Ascending aorta (tissue), 2 donors: ENCODE results near the gene PRKAG2. TPM values are rescaled to one million over a fixed set of nuclear protein-coding genes. Genes with fewer than 3 reads are reported as not detected.

Source experiments
- DNase-seq, 2 donors: peaks; one replicate each; pipeline ENCODE4 v3.0.0-alpha.2; 2019; ENCODE audit warnings: low spot score in 2 of 2
- H3K27ac ChIP-seq, 2 donors: fragments of 200-600 bp; sonication (generic); one replicate each; pipeline ENCODE4 v1.5.1; 2016 to 2017; ENCODE audit warnings: mild to moderate bottlenecking in 1 of 2
- H3K27me3 ChIP-seq: fragments of 200-600 bp; sonication (generic); one replicate; pipeline ENCODE4 v1.5.1; 2017
- H3K36me3 ChIP-seq, 2 donors: fragments of 200-600 bp; sonication (generic); one replicate each; pipeline ENCODE4 v1.5.1; 2016
- H3K4me1 ChIP-seq, 2 donors: fragments of 200-600 bp; sonication (generic); one replicate each; pipeline ENCODE4 v1.5.1; 2016 to 2017; ENCODE audit warnings: mild to moderate bottlenecking in 1 of 2
- H3K4me3 ChIP-seq, 2 donors: fragments of 200-600 bp; sonication (generic); one replicate each; pipeline ENCODE4 v1.5.1; 2016 to 2017; ENCODE audit warnings: mild to moderate bottlenecking in 1 of 2
- H3K9me3 ChIP-seq, 2 donors: fragments of 200-600 bp; sonication (generic); one replicate each; pipeline ENCODE4 v1.5.1; 2016
- intact Hi-C: fragments of 100-400 bp; cut with DNase I; formaldehyde crosslinking; loops from one replicate; pipeline ENCODE4 v1.15.1; 2023
- total RNA-seq: library from RNA; depleted of rRNA; stranded (reverse); fragments of >200 nt; gene quantifications from one replicate; pipeline ENCODE4 v1.1.0, GENCODE V29; 2016
- TF ChIP-seq, protein P1 (sequence below), 3 experiments: fragments of 200-600 bp in 2 of 3; fragments of 450-650 bp in 1 of 3; sonication (generic) in 2 of 3; IDR thresholded peaks; one replicate each; pipeline ENCODE4 v1.5.1; 2016 to 2019; ENCODE audit warnings: antibody characterized with exemption in 3 of 3, mild to moderate bottlenecking in 1 of 3, moderate library complexity in 1 of 3

Gene PRKAG2
- total RNA-seq, 1 donor from 2014 or later = 26.7 TPM

DNA sequence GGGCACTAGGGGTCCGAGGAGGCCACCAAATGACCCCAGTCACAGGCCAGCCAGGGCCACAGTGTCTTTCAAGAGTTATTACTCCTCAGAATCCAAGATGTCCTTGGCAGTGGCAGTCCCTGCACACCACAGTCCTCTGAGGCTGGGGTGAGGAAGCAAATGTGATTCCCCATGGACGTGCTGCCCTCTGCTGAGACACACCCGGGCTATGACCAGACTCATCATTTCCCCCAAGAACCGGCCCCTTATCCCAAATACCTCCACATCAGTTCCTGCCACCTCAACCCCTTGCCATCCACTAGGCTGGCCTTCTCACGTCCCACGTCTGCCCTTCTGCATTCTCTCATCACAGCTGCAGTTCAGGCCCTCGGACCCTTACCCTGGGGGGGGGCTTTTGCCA lies 5.0 kb downstream of the PRKAG2 start:
- no peak overlapping the region for H3K4me3 ChIP-seq
- H3K27me3 ChIP-seq = no peaks in the 10 kb centered on the region
- intact Hi-C loops = loop anchor here (10.0 kb wide), 4 partner anchors 277 to 627 kb away; partner anchors contain the start of genes NUB1, RHEB and SMARCD3
- no peaks in the 10 kb centered on the region for H3K36me3 ChIP-seq
- no peaks in the 10 kb centered on the region for H3K9me3 ChIP-seq
- peaks cover 7 to 20% of the 10 kb centered on the region in 2 donors for H3K4me1 ChIP-seq
- TF ChIP-seq, protein P1, sequence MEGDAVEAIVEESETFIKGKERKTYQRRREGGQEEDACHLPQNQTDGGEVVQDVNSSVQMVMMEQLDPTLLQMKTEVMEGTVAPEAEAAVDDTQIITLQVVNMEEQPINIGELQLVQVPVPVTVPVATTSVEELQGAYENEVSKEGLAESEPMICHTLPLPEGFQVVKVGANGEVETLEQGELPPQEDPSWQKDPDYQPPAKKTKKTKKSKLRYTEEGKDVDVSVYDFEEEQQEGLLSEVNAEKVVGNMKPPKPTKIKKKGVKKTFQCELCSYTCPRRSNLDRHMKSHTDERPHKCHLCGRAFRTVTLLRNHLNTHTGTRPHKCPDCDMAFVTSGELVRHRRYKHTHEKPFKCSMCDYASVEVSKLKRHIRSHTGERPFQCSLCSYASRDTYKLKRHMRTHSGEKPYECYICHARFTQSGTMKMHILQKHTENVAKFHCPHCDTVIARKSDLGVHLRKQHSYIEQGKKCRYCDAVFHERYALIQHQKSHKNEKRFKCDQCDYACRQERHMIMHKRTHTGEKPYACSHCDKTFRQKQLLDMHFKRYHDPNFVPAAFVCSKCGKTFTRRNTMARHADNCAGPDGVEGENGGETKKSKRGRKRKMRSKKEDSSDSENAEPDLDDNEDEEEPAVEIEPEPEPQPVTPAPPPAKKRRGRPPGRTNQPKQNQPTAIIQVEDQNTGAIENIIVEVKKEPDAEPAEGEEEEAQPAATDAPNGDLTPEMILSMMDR (IDR thresholded peaks at IDR 0.05) = no peak
- H3K27ac ChIP-seq = no peak overlapping the region
- no peak for DNase-seq

DNA sequence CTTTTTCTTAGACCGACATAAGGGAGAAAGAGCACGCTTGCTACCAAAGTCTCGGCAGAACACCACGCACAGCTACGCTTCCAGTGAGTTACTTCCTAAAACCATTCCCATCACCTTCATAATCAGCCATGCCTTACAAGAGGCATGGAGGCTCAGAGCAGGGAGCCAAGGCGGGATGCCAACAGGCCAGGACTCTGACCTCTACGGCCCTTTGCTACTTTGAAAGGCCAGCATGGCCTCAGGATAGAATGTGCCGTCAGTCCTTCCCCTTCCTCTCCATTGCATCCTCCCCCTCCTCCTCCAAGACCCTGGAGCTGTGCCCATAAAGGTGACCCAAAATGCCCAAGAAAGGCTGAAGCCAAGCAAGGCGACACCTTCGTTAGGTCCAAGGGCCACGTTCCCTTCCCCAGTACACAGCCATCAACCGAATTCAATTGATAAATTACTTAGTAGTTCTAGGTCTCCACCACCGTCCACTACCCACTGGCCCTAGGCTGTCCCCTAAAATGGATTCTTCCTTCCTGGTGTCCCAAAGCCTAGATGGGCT lies 5.7 kb downstream of the PRKAG2 start:
- DNase-seq = no peak

DNA sequence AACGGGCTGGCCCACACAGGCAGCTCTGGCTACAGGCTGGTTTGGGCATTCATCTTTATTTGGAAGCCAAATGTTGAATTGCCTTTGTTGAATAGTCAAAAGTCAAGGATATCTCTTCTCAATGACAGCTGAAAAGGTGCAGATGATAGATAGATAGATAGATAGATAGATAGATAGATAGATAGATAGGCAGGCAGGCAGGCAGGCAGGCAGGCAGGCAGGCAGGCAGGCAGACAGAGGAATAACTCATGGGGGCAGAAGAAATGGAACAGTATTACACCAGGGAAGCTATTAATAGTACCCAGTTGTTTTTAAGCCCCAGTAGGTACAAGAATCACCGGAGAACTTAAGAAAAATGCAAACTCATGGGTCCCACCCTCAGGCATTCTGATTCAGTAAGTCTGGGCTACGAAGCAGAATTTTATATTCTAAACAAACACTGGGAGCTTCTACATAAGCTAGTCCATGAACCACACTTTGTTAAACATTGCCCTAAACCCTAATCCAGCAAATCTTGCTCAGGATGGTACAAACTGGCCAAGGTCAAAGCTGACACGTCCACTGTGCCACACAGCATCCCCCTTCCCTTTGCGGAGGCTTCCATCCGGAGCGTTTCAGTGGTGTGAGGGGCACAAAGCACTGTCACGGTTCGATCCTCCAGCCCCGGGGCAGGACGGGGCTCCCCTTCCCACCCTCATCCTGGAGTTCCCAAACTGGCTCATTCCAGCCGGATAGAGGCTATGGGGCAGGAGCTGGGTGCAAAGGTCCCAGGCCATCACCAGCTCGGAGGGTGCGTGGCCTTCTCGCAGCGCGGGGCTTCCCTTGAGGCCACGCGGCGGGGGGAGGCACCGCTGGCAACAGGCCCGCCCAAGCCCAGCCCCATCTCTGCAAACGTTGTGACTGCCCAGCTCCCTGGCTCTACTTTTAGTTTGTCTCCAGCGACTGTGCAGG lies 6.7 kb downstream of the PRKAG2 start:
- H3K4me3 ChIP-seq = no peak overlapping the region
- no peaks in the 10 kb centered on the region for H3K9me3 ChIP-seq
- H3K27ac ChIP-seq = no peak overlapping the region
- no peak for DNase-seq
- intact Hi-C loops = loop anchor here (10.0 kb wide), 4 partner anchors 275 to 625 kb away; partner anchors contain the start of genes NUB1, RHEB and SMARCD3
- H3K4me1 ChIP-seq = peaks cover 7 to 20% of the 10 kb centered on the region in 2 donors
- TF ChIP-seq, protein P1 (IDR thresholded peaks at IDR 0.05) = no peak
- no peaks in the 10 kb centered on the region for H3K36me3 ChIP-seq
- no peaks in the 10 kb centered on the region for H3K27me3 ChIP-seq

More for the DNA sequence above, 5.7 kb downstream of the PRKAG2 start:
- Histone ChIP-seq H3K4me1 (peaks cover 7 to 20% of the 10 kb centered on the region in 2 donors), H3K36me3 (no peaks in the 10 kb centered on the region), H3K27ac (no peak overlapping the region), H3K27me3 (no peaks in the 10 kb centered on the region), H3K4me3 (no peak overlapping the region), H3K9me3 (no peaks in the 10 kb centered on the region)
- intact Hi-C loops = loop anchor here (10.0 kb wide), 4 partner anchors 276 to 626 kb away; partner anchors contain the start of genes NUB1, RHEB and SMARCD3
- TF ChIP-seq, protein P1 (IDR thresholded peaks at IDR 0.05) = no peak

DNA sequence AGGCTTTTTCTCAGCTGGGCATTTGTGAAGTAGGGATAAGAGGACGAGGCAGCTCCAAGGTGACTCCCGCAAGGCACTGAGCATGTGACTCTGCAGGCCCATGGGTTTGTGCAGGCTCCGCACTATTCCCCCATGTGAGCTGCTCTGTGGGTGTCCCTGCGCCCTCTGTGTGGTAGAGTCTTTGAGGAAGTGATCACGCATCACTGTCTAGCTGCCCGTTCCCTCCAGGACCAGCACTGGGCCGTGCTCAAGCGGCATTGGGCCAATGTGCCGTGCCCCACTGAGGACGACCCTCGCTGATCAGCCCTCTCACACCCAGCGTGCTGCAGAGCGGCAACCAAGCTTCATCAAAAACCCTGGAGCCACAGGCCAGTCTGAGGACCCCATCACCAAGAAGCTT lies 7.5 kb downstream of the PRKAG2 start:
- TF ChIP-seq, protein P1 (IDR thresholded peaks at IDR 0.05) = no peak
- no peaks in the 10 kb centered on the region for H3K9me3 ChIP-seq
- intact Hi-C loops = no loop called here
- no peak overlapping the region for H3K27ac ChIP-seq
- no peak overlapping the region for H3K4me3 ChIP-seq
- H3K27me3 ChIP-seq = no peaks in the 10 kb centered on the region
- no peak for DNase-seq
- peaks cover 7 to 14% of the 10 kb centered on the region in 2 donors for H3K4me1 ChIP-seq
- no peaks in the 10 kb centered on the region for H3K36me3 ChIP-seq

DNA sequence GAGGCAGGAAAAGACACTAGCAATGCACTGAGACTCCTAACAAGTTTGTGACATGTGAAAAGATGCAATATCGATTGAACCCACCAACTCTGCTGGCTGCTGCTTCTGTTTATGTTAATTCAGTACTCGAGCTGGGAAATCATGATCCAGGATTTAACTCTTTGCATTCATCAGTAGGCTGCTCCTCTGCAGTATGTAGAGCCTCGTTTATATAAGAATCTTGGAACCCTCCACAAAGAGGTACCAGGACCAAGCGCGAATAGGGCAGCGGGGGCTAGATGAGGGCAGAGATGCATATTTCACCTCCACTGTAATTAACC lies 7.8 kb downstream of the PRKAG2 start:
- H3K27me3 ChIP-seq = no peaks in the 10 kb centered on the region
- H3K4me3 ChIP-seq = no peak overlapping the region
- peaks cover 7 to 14% of the 10 kb centered on the region in 2 donors for H3K4me1 ChIP-seq
- no peak overlapping the region for H3K27ac ChIP-seq
- no peaks in the 10 kb centered on the region for H3K9me3 ChIP-seq
- TF ChIP-seq, protein P1 (IDR thresholded peaks at IDR 0.05) = no peak
- H3K36me3 ChIP-seq = no peaks in the 10 kb centered on the region
- intact Hi-C loops = no loop called here
- no peak for DNase-seq
